Fibroblast of lung (primary cell): ENCODE measurements around the gene CCL4L2. TPM values are rescaled to one million over a fixed set of nuclear protein-coding genes. Genes with fewer than 3 reads are reported as not detected.

Experiments
- polyA plus RNA-seq, 2 donors: library from polyadenylated mRNA; depleted of rRNA in 1 of 2; stranded (reverse) in 1 of 2; unstranded in 1 of 2; fragments of >200 nt; gene quantifications; 2 replicates each; pipeline ENCODE4 v1.2.1, GENCODE V29; 2011 to 2012; ENCODE audit warnings: missing spikeins in 1 of 2
- total RNA-seq: library from RNA; depleted of rRNA; stranded (reverse); fragments of >200 nt; gene quantifications from 2 replicates; pipeline ENCODE4 v1.2.1, GENCODE V29; 2014

CCL4L2 gene
- total and polyA plus RNA-seq, 2 donors (not counting 1 experiment from before 2014, with no cell fraction given), result not detected

Other genes with a start within 250 kb of the CCL4L2 start
- gene CCL16, start 229.6 kb upstream of the CCL4L2 start, total RNA-seq, result not detected in 2 replicates
- not detected in 2 replicates for gene CCL16, start 229.6 kb upstream of the CCL4L2 start, polyA plus RNA-seq
- gene CCL14, start 224.3 kb upstream of the CCL4L2 start, total RNA-seq, result not detected in 2 replicates
- not detected in 2 replicates for gene CCL14, start 224.3 kb upstream of the CCL4L2 start, polyA plus RNA-seq
- gene CCL15, start 209.5 kb upstream of the CCL4L2 start, total RNA-seq, result not detected in 2 replicates
- gene CCL15, start 209.5 kb upstream of the CCL4L2 start, polyA plus RNA-seq, result not detected in 2 replicates
- not detected in 2 replicates for gene CCL23, start 193.1 kb upstream of the CCL4L2 start, total RNA-seq
- gene CCL23, start 193.1 kb upstream of the CCL4L2 start, polyA plus RNA-seq, result not detected in 2 replicates
- gene CCL18, start 146.8 kb upstream of the CCL4L2 start, total RNA-seq, result not detected in 2 replicates
- gene CCL18, start 146.8 kb upstream of the CCL4L2 start, polyA plus RNA-seq, result not detected in 2 replicates
- gene CCL3, start 120.9 kb upstream of the CCL4L2 start, total RNA-seq, result not detected in 2 replicates
- not detected in 2 replicates for gene CCL3, start 120.9 kb upstream of the CCL4L2 start, polyA plus RNA-seq
- not detected in 2 replicates for gene CCL4, start 107.2 kb upstream of the CCL4L2 start, total RNA-seq
- not detected in 2 replicates for gene CCL4, start 107.2 kb upstream of the CCL4L2 start, polyA plus RNA-seq
- gene TBC1D3B, start 34.4 kb upstream of the CCL4L2 start, total RNA-seq, result 1.8 and 2.3 TPM in 2 replicates
- gene TBC1D3B, start 34.4 kb upstream of the CCL4L2 start, polyA plus RNA-seq, result 0.42 and 0.86 TPM in 2 replicates
- gene CCL3L1, start 14.3 kb upstream of the CCL4L2 start, total RNA-seq, result not detected in 2 replicates
- gene CCL3L1, start 14.3 kb upstream of the CCL4L2 start, polyA plus RNA-seq, result not detected in 2 replicates
- under 0.01 and 0.51 TPM in 2 replicates for gene TBC1D3I, start 53.5 kb downstream of the CCL4L2 start, total RNA-seq
- 0.03 TPM in 1 of 2 replicates, not detected in the other for gene TBC1D3I, start 53.5 kb downstream of the CCL4L2 start, polyA plus RNA-seq
- not detected in 2 replicates for gene TBC1D3G, start 112.8 kb downstream of the CCL4L2 start, total RNA-seq
- not detected in 2 replicates for gene TBC1D3G, start 112.8 kb downstream of the CCL4L2 start, polyA plus RNA-seq
- gene TBC1D3H, start 177.4 kb downstream of the CCL4L2 start, total RNA-seq, result not detected in 2 replicates
- gene TBC1D3H, start 177.4 kb downstream of the CCL4L2 start, polyA plus RNA-seq, result not detected in 2 replicates